ENCODE measurements around the gene LRRC32.

DNA sequence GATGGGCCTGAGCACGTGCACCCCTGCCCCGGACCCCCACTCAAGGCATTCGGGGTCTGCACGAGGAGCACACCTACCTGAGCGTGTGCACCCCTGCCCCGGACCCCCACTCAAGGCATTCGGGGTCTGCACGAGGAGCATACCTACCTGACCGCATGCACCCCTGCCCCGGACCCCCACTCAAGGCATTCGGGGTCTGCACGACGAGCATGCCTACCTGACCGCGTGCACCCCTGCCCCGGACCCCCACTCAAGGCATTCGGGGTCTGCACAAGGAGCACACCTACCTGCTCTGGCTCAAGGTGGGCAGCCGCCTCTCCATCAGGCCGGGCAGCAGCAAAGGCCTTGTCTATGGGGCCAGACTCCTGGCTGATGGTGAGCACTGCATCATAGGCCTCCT, 48.7 kb upstream of the LRRC32 start:
- TF ChIP-seq POLR2A (IDR thresholded peaks at IDR 0.05; ENCODE audit: low read length) (no peak), GATA1 (IDR thresholded peaks at IDR 0.05; ENCODE audit: low read depth, low read length) (no peak)

All from erythroblast (primary cell).